Thoracic aorta (tissue), 2 donors: Measurements from ENCODE around the gene NKD1. TPM values are rescaled to one million over a fixed set of nuclear protein-coding genes. Genes with fewer than 3 reads are reported as not detected.

ENCODE experiments used
- ATAC-seq: fragments of 150-250 bp; one replicate; pipeline ENCODE4 v1.8.0; 2017; ENCODE audit warnings: low read depth; ENCODE audit not compliant: insufficient number of reproducible peaks, low FRiP score
- DNase-seq: peaks from one replicate; pipeline ENCODE4 v3.0.0-alpha.2; 2020; ENCODE audit warnings: low spot score
- H3K27ac ChIP-seq, 2 donors: fragments of 200-600 bp; sonication (generic); 1 replicate in 1 of 2; 2 replicates in 1 of 2; pipeline ENCODE4 v1.5.1; 2016; ENCODE audit warnings: mild to moderate bottlenecking in 2 of 2, moderate library complexity in 2 of 2
- H3K27me3 ChIP-seq: fragments of 200-600 bp; sonication (generic); replicated peaks from 2 replicates; pipeline ENCODE4 v1.6.0; 2016; ENCODE audit warnings: mild to moderate bottlenecking; ENCODE audit not compliant: insufficient read depth
- H3K36me3 ChIP-seq: fragments of 200-600 bp; sonication (generic); one replicate; pipeline ENCODE4 v1.5.1; 2016
- H3K4me1 ChIP-seq, 2 donors: fragments of 200-600 bp; sonication (generic); 1 replicate in 1 of 2; 2 replicates in 1 of 2; pipeline versions ENCODE4 v1.5.1 to v1.6.0; 2016; ENCODE audit warnings: low read depth in 2 of 2, mild to moderate bottlenecking in 1 of 2; ENCODE audit not compliant: control insufficient read depth in 1 of 2
- H3K4me3 ChIP-seq: fragments of 200-600 bp; sonication (generic); 2 replicates; pipeline ENCODE4 v1.5.1; 2016; ENCODE audit warnings: mild to moderate bottlenecking
- H3K9me3 ChIP-seq: fragments of 200-600 bp; sonication (generic); 2 replicates; pipeline ENCODE4 v1.5.1; 2016
- total RNA-seq, 2 donors: library from RNA; depleted of rRNA; stranded (reverse); fragments of >200 nt; gene quantifications; one replicate each; pipeline versions ENCODE4 v1.1.0 to v1.2.3, GENCODE V29; 2016
- TF ChIP-seq, protein P1 (sequence below): fragments of 200-600 bp; sonication (generic); IDR thresholded peaks from one replicate; pipeline ENCODE4 v1.5.1; 2019; ENCODE audit warnings: antibody characterized with exemption

The NKD1 gene
- total RNA-seq, 2 donors from 2014 or later, result 30.2 to 41.7 TPM

DNA sequence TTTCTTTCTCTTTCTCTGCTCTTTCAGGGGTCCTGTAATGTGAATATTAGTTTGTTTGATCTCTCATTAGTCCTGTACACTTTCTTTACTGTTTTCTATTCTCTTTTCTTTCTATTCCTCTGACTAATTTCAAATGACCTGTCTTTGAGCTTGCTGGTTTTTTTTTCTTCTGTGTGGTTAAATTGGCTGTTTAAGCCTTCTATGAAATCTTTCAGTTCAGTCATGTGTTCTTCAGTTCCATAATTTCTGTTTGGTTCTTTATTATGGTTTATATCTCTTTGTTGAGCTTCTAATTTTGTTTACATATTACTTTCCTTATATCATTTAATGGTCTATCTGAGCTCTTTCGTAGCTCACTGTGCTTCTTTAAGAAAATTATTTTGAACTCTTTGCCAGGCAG is 31.3 kb upstream of the NKD1 start:
- TF ChIP-seq, protein P1, sequence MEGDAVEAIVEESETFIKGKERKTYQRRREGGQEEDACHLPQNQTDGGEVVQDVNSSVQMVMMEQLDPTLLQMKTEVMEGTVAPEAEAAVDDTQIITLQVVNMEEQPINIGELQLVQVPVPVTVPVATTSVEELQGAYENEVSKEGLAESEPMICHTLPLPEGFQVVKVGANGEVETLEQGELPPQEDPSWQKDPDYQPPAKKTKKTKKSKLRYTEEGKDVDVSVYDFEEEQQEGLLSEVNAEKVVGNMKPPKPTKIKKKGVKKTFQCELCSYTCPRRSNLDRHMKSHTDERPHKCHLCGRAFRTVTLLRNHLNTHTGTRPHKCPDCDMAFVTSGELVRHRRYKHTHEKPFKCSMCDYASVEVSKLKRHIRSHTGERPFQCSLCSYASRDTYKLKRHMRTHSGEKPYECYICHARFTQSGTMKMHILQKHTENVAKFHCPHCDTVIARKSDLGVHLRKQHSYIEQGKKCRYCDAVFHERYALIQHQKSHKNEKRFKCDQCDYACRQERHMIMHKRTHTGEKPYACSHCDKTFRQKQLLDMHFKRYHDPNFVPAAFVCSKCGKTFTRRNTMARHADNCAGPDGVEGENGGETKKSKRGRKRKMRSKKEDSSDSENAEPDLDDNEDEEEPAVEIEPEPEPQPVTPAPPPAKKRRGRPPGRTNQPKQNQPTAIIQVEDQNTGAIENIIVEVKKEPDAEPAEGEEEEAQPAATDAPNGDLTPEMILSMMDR, result no peak
- H3K4me3 ChIP-seq, result no peak overlapping the region
- H3K9me3 ChIP-seq, result peaks cover 8% of the 10 kb centered on the region
- ATAC-seq, result no peak
- H3K4me1 ChIP-seq, result no peaks in the 10 kb centered on the region
- DNase-seq, result no peak
- H3K27ac ChIP-seq, result no peak overlapping the region
- no peaks in the 10 kb centered on the region for H3K36me3 ChIP-seq
- H3K27me3 ChIP-seq, result no peaks in the 10 kb centered on the region

DNA sequence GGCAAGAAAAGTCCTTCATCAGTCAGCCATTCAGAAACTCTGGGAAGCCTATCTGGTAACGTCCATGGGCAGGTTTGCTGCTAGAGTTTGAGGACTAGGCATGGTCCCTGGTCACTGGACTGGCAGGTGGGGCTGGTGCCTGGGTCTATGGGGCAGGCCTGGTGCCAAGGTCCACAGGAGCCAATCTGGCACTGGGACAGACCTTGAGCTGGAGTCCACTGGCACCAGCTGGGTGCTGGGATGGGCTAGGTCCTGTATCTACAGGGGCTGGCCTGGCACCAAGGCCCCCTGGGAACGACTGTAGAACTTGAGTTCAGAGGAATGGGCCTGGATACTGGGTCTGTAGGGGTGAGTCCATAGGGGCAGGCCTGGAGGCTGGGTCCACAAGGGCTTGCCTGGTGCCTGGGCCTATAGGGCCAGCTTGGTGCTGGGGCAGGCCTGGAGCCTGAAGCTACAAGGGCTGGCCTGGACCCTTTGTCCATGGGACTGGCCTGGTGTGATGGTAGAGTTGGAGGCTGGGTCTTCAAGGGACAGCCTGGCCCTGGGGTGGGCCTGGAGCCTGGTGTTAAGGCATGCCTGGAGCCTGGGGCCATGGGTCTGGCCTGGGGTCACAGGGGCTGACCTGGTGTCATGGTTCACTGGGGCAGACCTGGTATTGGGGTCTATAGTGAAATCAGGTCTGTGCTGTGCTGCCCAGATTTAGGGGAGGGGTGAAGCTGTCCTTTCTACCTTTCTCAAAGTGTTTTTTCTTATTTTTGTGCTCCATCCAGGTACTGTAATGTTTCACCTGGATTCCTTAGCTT is 30.5 kb upstream of the NKD1 start:
- Histone ChIP-seq H3K4me1 (no peaks in the 10 kb centered on the region), H3K27me3 (no peaks in the 10 kb centered on the region), H3K4me3 (no peak overlapping the region), H3K36me3 (no peaks in the 10 kb centered on the region), H3K9me3 (peaks cover 8% of the 10 kb centered on the region), H3K27ac (no peak overlapping the region)
- TF ChIP-seq, protein P1, result no peak
- DNase-seq, result no peak
- no peak for ATAC-seq

DNA sequence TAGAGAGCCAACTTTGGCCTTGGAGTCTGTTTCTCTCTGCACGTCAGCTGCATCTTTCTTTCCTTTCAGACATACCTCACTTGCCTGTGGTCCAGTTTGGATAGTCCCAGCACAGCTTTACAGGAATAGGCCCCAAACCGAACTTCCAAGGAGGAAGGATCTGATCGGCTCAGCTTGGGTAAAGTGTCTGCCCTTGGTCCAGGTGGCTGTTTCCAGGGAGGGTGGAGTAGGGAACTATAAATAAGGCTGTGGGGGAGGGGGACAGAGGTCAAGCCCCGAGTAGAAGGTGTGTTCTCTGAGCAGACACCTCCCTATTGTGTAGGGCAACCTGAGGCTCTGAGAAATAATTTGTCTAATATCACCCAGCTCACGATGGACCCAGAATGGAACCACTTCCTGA is 29.2 kb upstream of the NKD1 start:
- Histone ChIP-seq H3K9me3 (peaks cover 8% of the 10 kb centered on the region), H3K27ac (no peak overlapping the region), H3K36me3 (no peaks in the 10 kb centered on the region), H3K4me1 (no peaks in the 10 kb centered on the region), H3K4me3 (no peak overlapping the region), H3K27me3 (no peaks in the 10 kb centered on the region)
- TF ChIP-seq, protein P1, result no peak
- ATAC-seq, result no peak
- no peak for DNase-seq

GRCh38 chr16:50519602-50520001 is 28.6 kb upstream of the NKD1 start:
- Histone ChIP-seq H3K36me3 (no peaks in the 10 kb centered on the region), H3K9me3 (peaks cover 8% of the 10 kb centered on the region), H3K27ac (no peak overlapping the region), H3K4me3 (no peak overlapping the region), H3K4me1 (no peaks in the 10 kb centered on the region), H3K27me3 (no peaks in the 10 kb centered on the region)
- TF ChIP-seq, protein P1, result no peak
- ATAC-seq, result no peak
- DNase-seq, result no peak

GRCh38 chr16:50520451-50521245 is 27.5 kb upstream of the NKD1 start:
- no peak for DNase-seq
- Histone ChIP-seq H3K27ac (no peak overlapping the region), H3K4me1 (no peaks in the 10 kb centered on the region), H3K27me3 (no peaks in the 10 kb centered on the region), H3K4me3 (no peak overlapping the region), H3K9me3 (peaks cover 8% of the 10 kb centered on the region), H3K36me3 (no peaks in the 10 kb centered on the region)
- TF ChIP-seq, protein P1, result no peak
- no peak for ATAC-seq
